Activated naive CD4-positive, alpha-beta T cell treated with anti-CD3 and anti-CD28 coated beads for 36 hours (primary cell): ENCODE data around the gene ITFG2. TPM values are rescaled to one million over a fixed set of nuclear protein-coding genes. Genes with fewer than 3 reads are reported as not detected.

Experiments
- CTCF ChIA-PET: fragments of 350-600 bp; sonication (Branson Sonifier 250); formaldehyde crosslinking; loops from one replicate; lab custom pipeline; 2021; ENCODE audit warnings: antibody characterized with exemption; lab: Charles Lee
- DNase-seq: peaks from one replicate; pipeline ENCODE4 v3.0.0-alpha.2; 2020
- H3K27ac Mint-ChIP-seq: one replicate; pipeline ENCODE4 v1.8.0; 2021; ENCODE audit warnings: mild to moderate bottlenecking, mixed read lengths
- H3K27me3 Mint-ChIP-seq: one replicate; pipeline ENCODE4 v1.8.0; 2021; ENCODE audit warnings: low read depth, mixed read lengths
- H3K36me3 Mint-ChIP-seq: one replicate; pipeline ENCODE4 v1.8.0; 2021; ENCODE audit warnings: low read depth, mixed read lengths
- H3K4me1 Mint-ChIP-seq: one replicate; pipeline ENCODE4 v1.8.0; 2021; ENCODE audit warnings: low read depth, mixed read lengths
- H3K4me3 Mint-ChIP-seq: one replicate; pipeline ENCODE4 v1.8.0; 2021; ENCODE audit warnings: mild to moderate bottlenecking, moderate library complexity, mixed read lengths
- H3K9me3 Mint-ChIP-seq: one replicate; pipeline ENCODE4 v1.8.0; 2021; ENCODE audit warnings: mixed read lengths
- intact Hi-C: fragments of 100-400 bp; cut with micrococcal nuclease; formaldehyde crosslinking; loops from one replicate; pipeline ENCODE4 v1.15.1; 2023
- total RNA-seq, 2 experiments: library from RNA; stranded (reverse); gene quantifications; one replicate each; pipeline ENCODE4 v1.2.3, GENCODE V29; 2021

The ITFG2 gene
- total RNA-seq, 2 experiments from 2014 or later = 27.5 to 30.5 TPM

DNA sequence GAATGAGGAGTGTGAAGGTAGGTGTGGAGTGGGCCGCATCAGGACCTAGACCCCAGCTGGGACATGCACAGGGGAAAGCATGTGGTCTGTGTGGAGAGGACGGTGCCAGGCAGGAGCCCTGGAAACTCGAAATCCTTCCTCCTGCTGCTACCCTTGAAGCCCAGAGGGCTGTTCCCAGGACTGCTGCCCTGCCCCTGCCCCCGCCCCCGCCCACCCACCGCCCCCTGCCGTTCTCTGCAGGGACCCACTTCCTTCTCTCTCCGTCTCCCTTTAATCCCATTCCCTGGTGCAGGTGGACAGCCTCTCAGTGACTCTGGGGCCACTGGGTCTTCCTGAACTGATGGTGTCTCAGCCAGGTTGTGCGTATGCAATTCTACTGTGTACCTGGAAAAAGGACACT lies 8.0 kb downstream of the ITFG2 start:
- no peak overlapping the region for H3K27ac Mint-ChIP-seq
- H3K9me3 Mint-ChIP-seq = no peaks in the 10 kb centered on the region
- intact Hi-C loops = no loop called here
- peaks cover 37% of the 10 kb centered on the region for H3K36me3 Mint-ChIP-seq
- H3K4me3 Mint-ChIP-seq = no peak overlapping the region
- H3K4me1 Mint-ChIP-seq = peaks cover 3% of the 10 kb centered on the region
- DNase-seq = no peak
- CTCF ChIA-PET = interaction anchor here (0.6 kb wide), 1 partner anchor 125 kb away, joined by 4 read pairs; no protein-coding TSS in a partner anchor
- no peaks in the 10 kb centered on the region for H3K27me3 Mint-ChIP-seq

- DNase-seq = no peak
- Mint-ChIP-seq H3K9me3 (no peaks in the 10 kb centered on the region), H3K27ac (no peak overlapping the region), H3K27me3 (no peaks in the 10 kb centered on the region), H3K4me3 (no peak overlapping the region), H3K4me1 (no peaks in the 10 kb centered on the region), H3K36me3 (peaks cover 31% of the 10 kb centered on the region)
- CTCF ChIA-PET = no interaction called here
- intact Hi-C loops = no loop called here
Observed at GRCh38 chr12:2823483-2823882, 11.0 kb downstream of the ITFG2 start.

DNA sequence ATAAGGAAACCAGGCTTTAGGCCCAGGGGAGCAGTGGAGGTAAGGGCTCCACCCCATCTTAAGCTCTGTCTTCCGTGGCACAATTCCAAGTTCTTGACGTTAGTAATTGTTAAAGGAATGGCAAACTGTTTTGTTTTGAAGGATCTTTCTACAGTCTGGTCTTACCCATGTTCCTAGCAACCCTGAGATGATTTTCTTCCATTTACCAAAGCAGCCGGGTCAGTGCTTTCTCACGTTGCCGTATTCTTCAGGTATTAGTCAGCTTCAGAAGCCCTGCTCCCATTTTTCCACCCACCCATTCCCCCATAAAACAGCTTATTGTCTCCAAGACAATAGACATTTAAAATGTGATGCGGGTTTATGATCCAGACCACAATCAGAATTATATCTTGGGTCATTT lies 12.1 kb downstream of the ITFG2 start:
- no peak for DNase-seq
- intact Hi-C loops = no loop called here
- H3K9me3 Mint-ChIP-seq = no peaks in the 10 kb centered on the region
- no peaks in the 10 kb centered on the region for H3K4me1 Mint-ChIP-seq
- no peaks in the 10 kb centered on the region for H3K27me3 Mint-ChIP-seq
- H3K4me3 Mint-ChIP-seq = no peak overlapping the region
- H3K27ac Mint-ChIP-seq = no peak overlapping the region
- H3K36me3 Mint-ChIP-seq = peaks cover 30% of the 10 kb centered on the region
- CTCF ChIA-PET = interaction anchor here (0.6 to 2.0 kb wide), 2 partner anchors 11 to 100 kb away, joined by 3 to 5 read pairs; no protein-coding TSS in a partner anchor

DNA sequence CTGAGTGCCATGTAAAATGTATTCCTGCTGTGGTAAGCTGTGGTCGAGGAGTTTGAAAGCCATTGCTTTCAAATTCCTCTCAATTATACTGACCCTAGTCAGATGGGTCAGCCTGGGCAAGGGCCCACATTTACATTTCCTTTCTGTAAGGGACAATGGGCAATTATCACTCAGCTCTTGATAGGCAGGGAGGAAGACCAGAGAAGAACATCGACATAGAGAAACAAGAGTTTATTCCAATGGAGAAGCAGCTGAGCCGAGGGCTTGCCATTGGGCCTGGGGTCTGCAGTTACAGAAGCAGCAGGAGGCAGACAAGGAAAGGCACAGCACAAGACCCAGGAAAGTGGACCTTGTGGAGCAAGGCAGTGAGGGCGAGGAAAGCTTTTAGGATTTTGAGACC lies 12.7 kb downstream of the ITFG2 start:
- Mint-ChIP-seq H3K27ac (no peak overlapping the region), H3K36me3 (peaks cover 24% of the 10 kb centered on the region), H3K27me3 (no peaks in the 10 kb centered on the region), H3K4me1 (no peaks in the 10 kb centered on the region), H3K4me3 (no peak overlapping the region), H3K9me3 (no peaks in the 10 kb centered on the region)
- intact Hi-C loops = no loop called here
- CTCF ChIA-PET = interaction anchor here (0.6 to 2.0 kb wide), 3 partner anchors 11 to 100 kb away, joined by 3 to 5 read pairs (median 4); no protein-coding TSS in a partner anchor
- DNase-seq = no peak

DNA sequence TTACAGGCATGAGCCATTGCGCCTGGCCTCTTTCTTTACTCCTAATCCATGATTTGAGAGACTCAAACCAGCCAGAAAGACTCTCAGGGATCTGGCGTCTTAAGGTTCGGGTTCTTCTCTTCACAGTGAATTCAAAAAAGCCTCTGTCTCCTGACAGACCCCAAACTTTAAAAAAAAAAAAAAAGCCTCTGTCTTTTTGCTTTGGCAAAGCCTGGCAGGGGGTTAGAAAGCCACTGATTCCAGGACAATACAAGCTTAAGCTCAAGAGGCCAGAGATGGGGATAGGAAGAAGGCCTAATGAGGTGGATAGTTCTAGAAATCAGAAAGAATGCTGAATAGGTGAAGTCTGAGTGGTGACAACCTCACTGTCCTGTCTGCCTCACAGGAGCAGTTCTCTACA lies 13.6 kb downstream of the ITFG2 start:
- Mint-ChIP-seq H3K36me3 (peaks cover 23% of the 10 kb centered on the region), H3K4me3 (no peak overlapping the region), H3K27ac (no peak overlapping the region), H3K4me1 (no peaks in the 10 kb centered on the region), H3K9me3 (no peaks in the 10 kb centered on the region), H3K27me3 (no peaks in the 10 kb centered on the region)
- CTCF ChIA-PET = interaction anchor here (0.8 to 2.0 kb wide), 2 partner anchors 9 to 12 kb away, joined by 3 to 5 read pairs; no protein-coding TSS in a partner anchor
- intact Hi-C loops = no loop called here
- DNase-seq = no peak

GRCh38 chr12:2826721-2827515 lies 14.4 kb downstream of the ITFG2 start:
- DNase-seq = no peak
- intact Hi-C loops = no loop called here
- H3K27ac Mint-ChIP-seq = no peak overlapping the region
- peaks cover 22% of the 10 kb centered on the region for H3K36me3 Mint-ChIP-seq
- H3K4me3 Mint-ChIP-seq = no peak overlapping the region
- no peaks in the 10 kb centered on the region for H3K4me1 Mint-ChIP-seq
- CTCF ChIA-PET = interaction anchor here (0.8 kb wide), 1 partner anchor 10 kb away, joined by 3 read pairs; no protein-coding TSS in a partner anchor
- no peaks in the 10 kb centered on the region for H3K27me3 Mint-ChIP-seq
- no peaks in the 10 kb centered on the region for H3K9me3 Mint-ChIP-seq

DNA sequence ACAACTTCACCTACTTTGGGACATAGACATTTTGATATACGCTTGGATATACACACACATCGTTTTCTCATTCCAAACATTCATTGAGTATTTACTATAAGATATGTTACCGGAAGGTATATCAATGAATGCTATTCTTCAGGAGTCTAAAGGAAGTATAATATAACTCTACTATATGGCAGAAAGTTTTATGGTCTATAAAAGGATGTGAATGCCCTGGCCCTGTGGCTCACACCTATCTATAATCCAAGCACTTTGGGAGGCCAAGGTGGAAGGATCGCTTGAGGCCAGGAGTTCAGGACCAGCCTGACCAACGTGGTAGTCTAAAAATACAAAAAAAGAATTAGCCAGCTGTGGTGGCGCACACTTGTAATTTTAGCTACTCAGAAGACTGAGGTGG lies 16.8 kb downstream of the ITFG2 start:
- CTCF ChIA-PET = no interaction called here
- DNase-seq = no peak
- Mint-ChIP-seq H3K27me3 (no peaks in the 10 kb centered on the region), H3K4me3 (no peak overlapping the region), H3K36me3 (peaks cover 13% of the 10 kb centered on the region), H3K9me3 (no peaks in the 10 kb centered on the region), H3K4me1 (no peaks in the 10 kb centered on the region), H3K27ac (no peak overlapping the region)
- intact Hi-C loops = no loop called here

GRCh38 chr12:2832550-2833127 lies 20.2 kb downstream of the ITFG2 start:
- CTCF ChIA-PET = interaction anchor here (1.0 kb wide), 1 partner anchor 13 kb away, joined by 3 read pairs; no protein-coding TSS in a partner anchor
- Mint-ChIP-seq H3K27me3 (no peaks in the 10 kb centered on the region), H3K4me1 (peaks cover 9% of the 10 kb centered on the region), H3K4me3 (no peak overlapping the region), H3K9me3 (no peaks in the 10 kb centered on the region), H3K27ac (peak overlapping the region; percentile 7), H3K36me3 (peaks cover 8% of the 10 kb centered on the region)
- intact Hi-C loops = no loop called here
- DNase-seq = no peak

DNA sequence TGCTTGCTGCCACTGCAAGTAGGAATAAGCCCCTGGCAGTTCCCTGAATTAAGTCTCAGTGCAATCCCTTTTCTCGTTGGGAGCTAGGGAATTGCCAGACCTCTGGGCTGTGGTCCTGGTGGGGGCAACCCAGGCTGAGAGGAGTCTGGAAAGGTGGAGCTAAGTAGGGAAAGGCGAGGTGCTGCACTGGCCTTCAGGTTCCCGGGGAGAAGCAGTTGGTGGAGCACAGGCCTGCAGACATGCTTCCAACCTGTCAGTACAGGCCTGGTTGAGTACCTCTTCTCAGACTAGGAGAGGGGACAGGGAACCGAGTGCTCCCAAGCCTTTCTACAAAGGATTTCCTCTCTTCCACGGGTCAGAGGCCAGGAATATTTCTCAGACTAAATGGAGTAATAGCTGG lies 20.9 kb downstream of the ITFG2 start:
- no peak for DNase-seq
- Mint-ChIP-seq H3K27me3 (no peaks in the 10 kb centered on the region), H3K4me3 (no peak overlapping the region), H3K9me3 (no peaks in the 10 kb centered on the region), H3K4me1 (peaks cover 9% of the 10 kb centered on the region), H3K36me3 (peaks cover 7% of the 10 kb centered on the region), H3K27ac (no peak overlapping the region)
- intact Hi-C loops = no loop called here
- CTCF ChIA-PET = interaction anchor here (0.6 kb wide), 1 partner anchor 110 kb away, joined by 3 read pairs; no protein-coding TSS in a partner anchor

DNA sequence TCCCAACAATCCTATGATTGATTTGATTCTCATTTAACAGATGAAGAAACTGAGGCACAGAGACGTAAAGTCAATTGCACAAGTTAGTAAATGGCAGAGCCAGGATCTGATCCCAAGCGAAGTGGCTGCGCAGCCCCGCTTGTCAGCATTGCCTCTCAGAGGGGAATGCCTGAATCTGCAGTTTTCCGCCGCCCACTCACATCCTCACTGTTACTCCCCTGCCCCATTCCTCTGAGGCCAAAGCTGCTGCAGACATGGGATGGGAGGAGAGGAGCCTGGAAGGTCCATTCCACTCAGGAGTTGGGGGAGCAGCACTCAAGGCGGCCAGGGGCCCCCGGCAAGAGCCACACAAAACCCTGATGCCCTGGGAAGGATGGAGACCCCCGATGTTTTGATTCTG lies 21.3 kb downstream of the ITFG2 start:
- no peak overlapping the region for H3K27ac Mint-ChIP-seq
- CTCF ChIA-PET = interaction anchor here (0.6 kb wide), 1 partner anchor 110 kb away, joined by 3 read pairs; no protein-coding TSS in a partner anchor
- peaks cover 7% of the 10 kb centered on the region for H3K36me3 Mint-ChIP-seq
- H3K9me3 Mint-ChIP-seq = no peaks in the 10 kb centered on the region
- H3K27me3 Mint-ChIP-seq = no peaks in the 10 kb centered on the region
- intact Hi-C loops = no loop called here
- peaks cover 9% of the 10 kb centered on the region for H3K4me1 Mint-ChIP-seq
- DNase-seq = no peak
- H3K4me3 Mint-ChIP-seq = no peak overlapping the region

- Mint-ChIP-seq H3K36me3 (peaks cover 14% of the 10 kb centered on the region), H3K4me1 (peaks cover 9% of the 10 kb centered on the region), H3K4me3 (no peak within 1 kb of the TSS), H3K9me3 (no peaks in the 10 kb centered on the region), H3K27me3 (no peaks in the 10 kb centered on the region), H3K27ac (no peak within 1 kb of the TSS)
- intact Hi-C loops = no loop called here
- no peak for DNase-seq
- CTCF ChIA-PET = no interaction called here
Observed at GRCh38 chr12:2834581-2835491, 22.4 kb downstream of the ITFG2 start, which contains the start of gene NRIP2. TSS of gene NRIP2 (minus strand) at chr12:2835035. CDS start at chr12:2834983, 52 bp downstream.
